Neural cell (in vitro differentiated cells): ENCODE results near the gene SHANK1. TPM values are rescaled to one million over a fixed set of nuclear protein-coding genes. Genes with fewer than 3 reads are reported as not detected.

ENCODE experiments used
- H2AFZ ChIP-seq: fragments of 200-600, 300-800 bp; sonication (generic), shearing (Covaris generic); 2 replicates; pipeline ENCODE4 v1.6.0; 2014; ENCODE audit warnings: low read depth, mild to moderate bottlenecking, antibody characterized with exemption, low read length, moderate library complexity
- H3F3A ChIP-seq: fragments of 200-600 bp; shearing (Covaris generic); 2 replicates; pipeline ENCODE4 v1.6.1; 2016; ENCODE audit warnings: mild to moderate bottlenecking, moderate library complexity, mixed read lengths, antibody characterized with exemption, low read length; ENCODE audit not compliant: insufficient read depth, poor library complexity, severe bottlenecking
- H3K27ac ChIP-seq: fragments of 200-600, 300-800 bp; sonication (generic), shearing (Covaris generic); 2 replicates; pipeline ENCODE4 v1.5.1; 2014; ENCODE audit warnings: mild to moderate bottlenecking, low read length, moderate library complexity
- H3K27me3 ChIP-seq: fragments of 300-800, 200-600 bp; sonication (generic), shearing (Covaris generic); 2 replicates; pipeline ENCODE4 v1.6.0; 2014; ENCODE audit warnings: mild to moderate bottlenecking, low read depth, low read length, moderate library complexity; ENCODE audit not compliant: insufficient read depth
- H3K36me3 ChIP-seq: fragments of 300-800, 200-600 bp; sonication (generic), shearing (Covaris generic); 2 replicates; pipeline ENCODE4 v1.5.1; 2014; ENCODE audit warnings: mild to moderate bottlenecking, antibody characterized with exemption, low read length, moderate library complexity; ENCODE audit not compliant: insufficient read depth
- H3K4me2 ChIP-seq: fragments of 300-800, 200-600 bp; sonication (generic), shearing (Covaris generic); 2 replicates; pipeline ENCODE4 v1.6.0; 2014; ENCODE audit warnings: mild to moderate bottlenecking, low read length
- H3K4me3 ChIP-seq: fragments of 300-800, 200-600 bp; sonication (generic), shearing (Covaris generic); 2 replicates; pipeline ENCODE4 v1.5.1; 2014; ENCODE audit warnings: mild to moderate bottlenecking, low read length, moderate library complexity
- H3K79me2 ChIP-seq: fragments of 200-600 bp; shearing (Covaris generic); replicated peaks from 2 replicates; pipeline ENCODE4 v1.6.0; 2014; ENCODE audit warnings: mild to moderate bottlenecking, low read length, moderate library complexity; ENCODE audit not compliant: insufficient read depth
- H3K9ac ChIP-seq: fragments of 300-800, 200-600 bp; sonication (generic), shearing (Covaris generic); 2 replicates; pipeline ENCODE4 v1.6.1; 2016; ENCODE audit warnings: mild to moderate bottlenecking, low read length, mixed read lengths
- H3K9me2 ChIP-seq: fragments of 200-600 bp; shearing (Covaris generic); 2 replicates; pipeline ENCODE4 v1.6.1; 2016; ENCODE audit warnings: mild to moderate bottlenecking, low read length, mixed read lengths; ENCODE audit not compliant: insufficient read depth
- H3K9me3 ChIP-seq: fragments of 200-600, 300-800 bp; sonication (generic), shearing (Covaris generic); 2 replicates; pipeline ENCODE4 v1.6.1; 2016; ENCODE audit warnings: mild to moderate bottlenecking, mixed run types, low read length, moderate library complexity, mixed read lengths
- H4K20me1 ChIP-seq: fragments of 200-600 bp; shearing (Covaris generic); 2 replicates; pipeline ENCODE4 v1.6.1; 2016; ENCODE audit warnings: mild to moderate bottlenecking, mixed run types; ENCODE audit not compliant: insufficient read depth
- CTCF ChIP-seq: fragments of 450-650 bp; IDR thresholded peaks from 2 replicates; pipeline ENCODE4 v1.5.1; 2014; ENCODE audit warnings: antibody characterized with exemption, mild to moderate bottlenecking, moderate library complexity; ENCODE audit not compliant: poor library complexity, severe bottlenecking
- EP300 ChIP-seq: fragments of 450-650 bp; conservative IDR thresholded peaks from 2 replicates; pipeline ENCODE4 v1.6.1; 2014; ENCODE audit warnings: antibody characterized with exemption, mild to moderate bottlenecking, moderate library complexity; ENCODE audit not compliant: poor library complexity, severe bottlenecking
- EZH2 ChIP-seq: fragments of 200-600, 300-800 bp; shearing (Covaris generic), sonication (generic); IDR thresholded peaks from 2 replicates; pipeline ENCODE4 v1.6.1; 2014; ENCODE audit warnings: antibody characterized with exemption, low read length, borderline replicate concordance, mild to moderate bottlenecking; ENCODE audit not compliant: insufficient read depth, poor library complexity, severe bottlenecking
- MXI1 ChIP-seq: fragments of 450-650 bp; conservative IDR thresholded peaks from 2 replicates; pipeline ENCODE4 v1.6.1; 2014; ENCODE audit warnings: antibody characterized with exemption, mild to moderate bottlenecking; ENCODE audit not compliant: poor library complexity, severe bottlenecking
- POLR2AphosphoS5 ChIP-seq: IDR thresholded peaks from 2 replicates; pipeline ENCODE4 v1.6.1; 2012
- RAD21 ChIP-seq: fragments of 450-650 bp; conservative IDR thresholded peaks from 2 replicates; pipeline ENCODE4 v1.6.1; 2014; ENCODE audit warnings: antibody characterized with exemption, mild to moderate bottlenecking, moderate library complexity
- REST ChIP-seq: IDR thresholded peaks from 2 replicates; pipeline ENCODE4 v1.6.1; 2012; ENCODE audit warnings: borderline replicate concordance
- SMC3 ChIP-seq: fragments of 450-650 bp; conservative IDR thresholded peaks from 2 replicates; pipeline ENCODE4 v1.6.1; 2014; ENCODE audit warnings: antibody characterized with exemption, mild to moderate bottlenecking, moderate library complexity; ENCODE audit not compliant: poor library complexity
- TAF1 ChIP-seq: IDR thresholded peaks from 2 replicates; pipeline ENCODE4 v1.6.1; 2012; ENCODE audit warnings: low read depth
- polyA plus RNA-seq: library from polyadenylated mRNA; depleted of rRNA; stranded (reverse); fragments of >200 nt; gene quantifications from 2 replicates; pipeline ENCODE4 v1.2.3, GENCODE V29; 2014

SHANK1 gene
- polyA plus RNA-seq, 1 donor from 2014 or later, result 7.9 TPM

GRCh38 chr19:50725218-50725910 is 5.8 kb upstream of the SHANK1 start:
- Histone ChIP-seq H3F3A (peaks cover 2% of the 10 kb centered on the region), H3K27ac (peak overlapping the region; percentile 89), H3K79me2 (peaks cover 3% of the 10 kb centered on the region), H3K9me3 (no peaks in the 10 kb centered on the region), H3K4me3 (peak overlapping the region; percentile 96), H4K20me1 (no peaks in the 10 kb centered on the region), H3K9ac (peak overlapping the region; percentile 86), H3K9me2 (no peaks in the 10 kb centered on the region), H2AFZ (peak overlapping the region; percentile 48), H3K36me3 (no peaks in the 10 kb centered on the region), H3K4me2 (peak overlapping the region; percentile 65), H3K27me3 (no peaks in the 10 kb centered on the region)
- no peak for TF ChIP-seq EZH2
- TF ChIP-seq TAF1, result no peak
- TF ChIP-seq SMC3, result peak; percentile 37
- peak; percentile 94 for TF ChIP-seq MXI1
- no peak for TF ChIP-seq CTCF
- peak; percentile 0 for TF ChIP-seq POLR2AphosphoS5
- TF ChIP-seq RAD21, result no peak
- peak; percentile 43 for TF ChIP-seq EP300
- TF ChIP-seq REST, result no peak

- Histone ChIP-seq H4K20me1 (no peaks in the 10 kb centered on the region), H3K9me2 (no peaks in the 10 kb centered on the region), H3K9me3 (no peaks in the 10 kb centered on the region), H3K9ac (peak overlapping the region; percentile 86), H3K4me2 (peak overlapping the region; percentile 89), H3F3A (peaks cover 3% of the 10 kb centered on the region), H2AFZ (peak overlapping the region; percentile 48), H3K79me2 (peaks cover 3% of the 10 kb centered on the region), H3K27me3 (no peaks in the 10 kb centered on the region), H3K36me3 (no peaks in the 10 kb centered on the region), H3K4me3 (peak overlapping the region; percentile 96), H3K27ac (peak overlapping the region; percentile 89)
- TF ChIP-seq EZH2 (no peak), RAD21 (peak; percentile 73), CTCF (peak; percentile 99), POLR2AphosphoS5 (peak; percentile 97), EP300 (peak; percentile 22), SMC3 (peak; percentile 91), TAF1 (peak; percentile 54), REST (peak; percentile 83), MXI1 (no peak)
These were observed 5.1 kb upstream of the SHANK1 start for GRCh38 chr19:50724522-50725217.
